GM18517 (cell line): ENCODE results near the gene C22orf23.
A peak's percentile ranks its signal among the peaks of the same experiment; 100 is the strongest.

Source experiments
- ATAC-seq: cut with Tn5 transposase; IDR thresholded peaks from one replicate; pipeline ENCODE4 v1.9.1; 2021; ENCODE audit warnings: mild to moderate bottlenecking, moderate library complexity; ENCODE audit not compliant: unreplicated experiment

Gene C22orf23

GRCh38 chr22:37905534-37906363 lies 47.7 kb downstream of the C22orf23 start, which contains the start of gene MICALL1:
Gene MICALL1, plus strand, starts transcription at chr22:37906297. Its CDS starts 126 bp downstream, at chr22:37906423.
- peak; percentile 59 for ATAC-seq

GRCh38 chr22:37904572-37905533 lies 48.5 kb downstream of the C22orf23 start:
- no peak for ATAC-seq

- no peak for ATAC-seq
Measured at GRCh38 chr22:37898441-37899181, 54.8 kb downstream of the C22orf23 start.

GRCh38 chr22:37897807-37898206 lies 55.6 kb downstream of the C22orf23 start:
- no peak for ATAC-seq

- no peak for ATAC-seq
Measured at GRCh38 chr22:37896939-37897338, 56.5 kb downstream of the C22orf23 start.

GRCh38 chr22:37896181-37896592 lies 57.2 kb downstream of the C22orf23 start:
- peak; percentile 52 for ATAC-seq

GRCh38 chr22:37894939-37895670 lies 58.3 kb downstream of the C22orf23 start:
- no peak for ATAC-seq

- no peak for ATAC-seq
Measured at GRCh38 chr22:37893583-37893983, 59.8 kb downstream of the C22orf23 start.
